GM12878 (cell line): Measurements from ENCODE around the gene SUPT3H. TPM values are rescaled to one million over a fixed set of nuclear protein-coding genes. Genes with fewer than 3 reads are reported as not detected.
A peak's percentile ranks its signal among the peaks of the same experiment; 100 is the strongest.

Experiments used
- ATAC-seq: fragments of 200-7000 bp; cut with Tn5 transposase; 3 replicates; pipeline ENCODE4 v1.9.1; 2020; ENCODE audit warnings: mild to moderate bottlenecking, moderate library complexity
- BruUV-seq: library from RNA; stranded (reverse); fragments of 400-500 nt; replicated peaks from 2 replicates; lab custom pipeline; 2021; lab: Mats Ljungman, UMichigan
- CTCF ChIA-PET: fragments of 300-600 bp; sonication (Branson Sonifier 250); formaldehyde crosslinking; extraction: SDS; loops from one replicate; lab custom pipeline; 2021; ENCODE audit warnings: inconsistent platforms; lab: Yijun Ruan, JAX
- POLR2A ChIA-PET: fragments of 350-600 bp; formaldehyde crosslinking; extraction: SDS; loops from one replicate; lab custom pipeline; 2021; ENCODE audit warnings: inconsistent platforms; lab: Charles Lee
- RAD21 ChIA-PET: fragments of 300-600 bp; sonication (Branson Sonifier 250); formaldehyde crosslinking; loops from one replicate; lab custom pipeline; 2023; ENCODE audit warnings: antibody characterized with exemption; ENCODE audit not compliant: unreplicated experiment; lab: Charles Lee
- SMC1A ChIA-PET: fragments of 300-600 bp; sonication (Branson Sonifier 250); formaldehyde crosslinking; loops from one replicate; lab custom pipeline; 2023; ENCODE audit not compliant: unreplicated experiment, uncharacterized antibody; lab: Charles Lee
- DNase-seq: peaks from one replicate; pipeline ENCODE4 v3.0.0-alpha.2; 2011; ENCODE audit warnings: low read depth, low spot score
- FAIRE-seq: peaks from 3 replicates; lab custom pipeline; 2011; peaks lifted over from hg19 to GRCh38; lab: Jason Lieb, UNC
- H2AFZ ChIP-seq: 2 replicates; pipeline ENCODE4 v1.6.0; 2011; ENCODE audit warnings: low read depth, low read length, control low read depth; ENCODE audit not compliant: control insufficient read depth
- H3K27ac ChIP-seq: 2 replicates; pipeline ENCODE4 v1.5.1; 2011; ENCODE audit warnings: control low read depth; ENCODE audit not compliant: control insufficient read depth, insufficient read depth
- H3K27me3 ChIP-seq, 2 experiments: replicated peaks in 1 of 2; 2 replicates each; pipeline versions ENCODE4 v1.6.0 to v1.6.1; 2011; ENCODE audit warnings: low read length in 1 of 2; ENCODE audit not compliant: control insufficient read depth in 2 of 2, insufficient read depth in 2 of 2
- H3K36me3 ChIP-seq, 2 experiments: 2 replicates each; pipeline ENCODE4 v1.5.1; 2011; ENCODE audit warnings: low read length in 1 of 2; ENCODE audit not compliant: control insufficient read depth in 2 of 2, insufficient read depth in 2 of 2
- H3K4me1 ChIP-seq: 2 replicates; pipeline ENCODE4 v1.6.1; 2011; ENCODE audit warnings: mild to moderate bottlenecking, low read length, moderate library complexity, mixed read lengths; ENCODE audit not compliant: control insufficient read depth, insufficient read depth
- H3K4me2 ChIP-seq: 2 replicates; pipeline ENCODE4 v1.6.0; 2011; ENCODE audit warnings: control low read depth; ENCODE audit not compliant: control insufficient read depth, insufficient read depth
- H3K4me3 ChIP-seq: fragments of 200-600 bp; sonication (generic); 2 replicates; pipeline ENCODE4 v1.5.1; 2016
- H3K79me2 ChIP-seq: 2 replicates; pipeline ENCODE4 v1.6.0; 2011; ENCODE audit warnings: low read length; ENCODE audit not compliant: control insufficient read depth, insufficient read depth
- H3K9ac ChIP-seq: 2 replicates; pipeline ENCODE4 v1.8.0; 2011; ENCODE audit warnings: low read length, control low read depth, mixed read lengths; ENCODE audit not compliant: control insufficient read depth, insufficient read depth
- H3K9me3 ChIP-seq: replicated peaks from 3 replicates; pipeline ENCODE4 v1.5.1; 2011; ENCODE audit warnings: mild to moderate bottlenecking, low read length; ENCODE audit not compliant: control insufficient read depth, insufficient read depth
- H4K20me1 ChIP-seq: 2 replicates; pipeline ENCODE4 v1.6.0; 2011; ENCODE audit not compliant: control insufficient read depth, insufficient read depth
- CBX3 ChIP-seq: fragments of 200-600 bp; sonication (generic); IDR thresholded peaks from 2 replicates; pipeline ENCODE4 v1.6.1; 2016; ENCODE audit warnings: low read depth, borderline replicate concordance
- EED ChIP-seq: sonication (generic); IDR thresholded peaks from 2 replicates; pipeline ENCODE4 v1.6.1; 2016; ENCODE audit warnings: antibody characterized with exemption, low read depth
- EP300 ChIP-seq, 2 experiments: fragments of 150-350 bp in 1 of 2; IDR thresholded peaks; 2 replicates each; pipeline ENCODE4 v1.6.1; 2011 to 2012; ENCODE audit warnings: low read depth in 2 of 2, low read length in 2 of 2, borderline replicate concordance in 1 of 2, improper control_type of control experiment in 1 of 2, inconsistent platforms in 1 of 2; ENCODE audit not compliant: control insufficient read depth in 1 of 2
- GABPA ChIP-seq: IDR thresholded peaks from 2 replicates; pipeline ENCODE4 v1.6.1; 2014; ENCODE audit warnings: antibody characterized with exemption, low read depth, mild to moderate bottlenecking, inconsistent platforms
- MEF2A ChIP-seq: IDR thresholded peaks from 2 replicates; pipeline ENCODE4 v1.6.1; 2011; ENCODE audit warnings: low read depth, mild to moderate bottlenecking, low read length, moderate library complexity; ENCODE audit not compliant: insufficient read depth
- MTA2 ChIP-seq: fragments of 450-650 bp; IDR thresholded peaks from 2 replicates; pipeline ENCODE4 v1.6.1; 2016; ENCODE audit warnings: low read depth, mild to moderate bottlenecking, moderate library complexity
- NFIC ChIP-seq: IDR thresholded peaks from 2 replicates; pipeline ENCODE4 v1.6.1; 2012; ENCODE audit warnings: low read depth, mild to moderate bottlenecking, inconsistent platforms, low read length, moderate library complexity
- NFXL1 ChIP-seq: fragments of 450-650 bp; IDR thresholded peaks from 2 replicates; pipeline ENCODE4 v1.6.1; 2017; ENCODE audit warnings: antibody characterized with exemption, mild to moderate bottlenecking, borderline replicate concordance
- NFYA ChIP-seq: IDR thresholded peaks from 2 replicates; pipeline ENCODE4 v1.6.1; 2011; ENCODE audit warnings: low read depth, mild to moderate bottlenecking, low read length, improper control_type of control experiment, borderline replicate concordance
- NR2C1 ChIP-seq: fragments of 450-650 bp; IDR thresholded peaks from 2 replicates; pipeline ENCODE4 v1.6.1; 2017; ENCODE audit warnings: antibody characterized with exemption, mild to moderate bottlenecking, moderate library complexity
- NR2F1 ChIP-seq: fragments of 450-650 bp; conservative IDR thresholded peaks from 2 replicates; pipeline ENCODE4 v1.6.1; 2017; ENCODE audit warnings: mild to moderate bottlenecking
- RELA ChIP-seq: fragments of 450-650 bp; IDR thresholded peaks from 2 replicates; pipeline ENCODE4 v1.8.0; 2014; ENCODE audit warnings: borderline replicate concordance; ENCODE audit not compliant: partially characterized antibody
- SMAD5 ChIP-seq: IDR thresholded peaks from 2 replicates; pipeline ENCODE4 v1.6.1; 2016; ENCODE audit warnings: antibody characterized with exemption, low read depth
- SUZ12 ChIP-seq: fragments of 200-600 bp; sonication (generic); IDR thresholded peaks from one replicate; pipeline ENCODE4 v1.6.1; 2018; ENCODE audit warnings: antibody characterized with exemption, mild to moderate bottlenecking; ENCODE audit not compliant: unreplicated experiment
- WGBS: methylation state at CpG from one replicate; pipeline ENCODE4 v1.1.6; 2016; ENCODE audit warnings: low lambda C conversion rate; ENCODE audit not compliant: insufficient replicate concordance, insufficient coverage; ENCODE audit errors: missing lambda C conversion rate; 5-methylcytosine and 5-hydroxymethylcytosine counted together
- in situ Hi-C: fragments of 300-500 bp; cut with MboI; formaldehyde crosslinking; loops from 9 replicates; pipeline ENCODE4 v1.14.3; 2018; ENCODE audit warnings: mixed read lengths
- intact Hi-C: fragments of 100-400 bp; cut with micrococcal nuclease; formaldehyde crosslinking; loops from one replicate; pipeline ENCODE4 v1.14.2; 2022; ENCODE audit not compliant: unreplicated experiment
- polyA plus RNA-seq, 11 experiments: library from polyadenylated mRNA; depleted of rRNA in 4 of 11; unstranded in 6 of 11; stranded (reverse) in 5 of 11; fragments of >200 nt; fragmentation: Nextera tagmentation in 4 of 11; fragmentation: Illumina TruSeq in 1 of 11; extraction: Ambion mirVana in 4 of 11; extraction: Trizol in 1 of 11; gene quantifications; 1 replicate in 1 of 11; 2 replicates in 10 of 11; pipeline versions ENCODE4 v1.2.1 to v1.2.3, GENCODE V29; 2011 to 2016; ENCODE audit warnings: inconsistent platforms in 2 of 11, missing spikeins in 2 of 11, low read depth in 1 of 11
- total RNA-seq, 4 experiments: library from RNA; depleted of rRNA in 3 of 4; stranded (reverse); fragments of >200 nt in 3 of 4; fragmentation: Illumina TruSeq in 1 of 4; extraction: Trizol in 1 of 4; gene quantifications; 2 replicates each; pipeline versions ENCODE4 v1.2.1 to v1.2.3, GENCODE V29; 2013 to 2021
- TF ChIP-seq, protein P1 (sequence below): fragments of 450-650 bp; IDR thresholded peaks from 2 replicates; pipeline ENCODE4 v1.6.1; 2017; ENCODE audit warnings: mild to moderate bottlenecking
- TF ChIP-seq, protein P2 (sequence below): IDR thresholded peaks from 2 replicates; pipeline ENCODE4 v1.6.1; 2012; ENCODE audit warnings: low read depth, low read length, improper control_type of control experiment
- TF ChIP-seq, protein P3 (sequence below): fragments of 450-650 bp; IDR thresholded peaks from 2 replicates; pipeline ENCODE4 v1.6.1; 2017; ENCODE audit warnings: mild to moderate bottlenecking, low read depth, inconsistent platforms; ENCODE audit not compliant: poor library complexity, severe bottlenecking
- TF ChIP-seq, protein P4 (sequence below): fragments of 450-650 bp; IDR thresholded peaks from 2 replicates; pipeline ENCODE4 v1.6.1; 2017; ENCODE audit warnings: antibody characterized with exemption, mild to moderate bottlenecking, moderate library complexity

The SUPT3H gene
- total and polyA plus RNA-seq, 10 of the 15 experiments (the other 5 are each of a cell fraction or from before 2014, with no cell fraction given) = 0.51 to 3.7 (median 2.0) TPM

DNA sequence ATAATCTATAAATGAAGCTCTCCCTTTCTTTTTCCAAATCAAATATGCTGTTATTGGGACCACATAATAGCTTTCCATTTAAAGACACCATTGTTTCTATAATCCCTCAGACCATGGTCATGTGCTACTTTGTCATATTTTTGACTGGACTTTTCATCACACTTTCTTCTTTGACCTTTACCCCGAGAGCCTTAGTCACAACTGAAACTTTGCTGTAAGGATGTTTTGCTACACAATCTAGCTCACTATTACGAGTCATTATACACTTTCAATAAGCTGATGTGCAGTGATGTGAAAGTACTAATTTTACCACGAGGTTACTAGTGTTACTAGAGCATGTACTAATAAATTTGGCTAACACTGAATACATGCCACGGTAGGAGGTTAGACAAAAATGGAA lies 416.8 kb downstream of the SUPT3H start:
- H3K36me3 ChIP-seq = no peaks in the 10 kb centered on the region
- ChIA-PET CTCF (no interaction called here), RAD21 (interaction anchor here (1.1 kb wide), 1 partner anchor 93 kb away, joined by 4 read pairs; no protein-coding TSS in a partner anchor), SMC1A (interaction anchor here (0.7 to 1.3 kb wide), 8 partner anchors 9 to 348 kb away, joined by 3 to 5 read pairs (median 3); no protein-coding TSS in a partner anchor), POLR2A (no interaction called here)
- no peaks in the 10 kb centered on the region for H3K27me3 ChIP-seq
- FAIRE-seq (peak; percentile 7), ATAC-seq (peak; percentile 83), DNase-seq (peak; percentile 20)
- no peaks in the 10 kb centered on the region for H4K20me1 ChIP-seq
- no peak overlapping the region for H2AFZ ChIP-seq
- H3K4me1 ChIP-seq = no peaks in the 10 kb centered on the region
- H3K9ac ChIP-seq = no peak overlapping the region
- no peaks in the 10 kb centered on the region for H3K79me2 ChIP-seq
- in situ Hi-C loops = no loop called here
- no peaks in the 10 kb centered on the region for H3K9me3 ChIP-seq
- intact Hi-C loops = no loop called here
- no peak overlapping the region for H3K4me2 ChIP-seq
- no peak overlapping the region for H3K4me3 ChIP-seq
- H3K27ac ChIP-seq = no peak overlapping the region
- no TSS peak for BruUV-seq
- 8% methylated on average over 4 of the region's 4 CpGs for WGBS
- TF ChIP-seq NFXL1 (no peak), EP300 (IDR thresholded peaks at IDR 0.05; ENCODE audit: borderline replicate concordance in 1 of 2, control insufficient read depth in 1 of 2, low read depth in 2 of 2, low read length in 2 of 2) (0 out of 4 replicates have a peak, but pooled peaks of 1 of the 2 experiments have one; percentile 10), SMAD5 (no peak), RELA (no peak), NR2F1 (peak; percentile 64), MEF2A (no peak), SUZ12 (no peak), CBX3 (no peak), NFIC (no peak), MTA2 (peak; percentile 32; the same call in 1 of the 2 replicates), NFYA (no peak), EED (no peak), GABPA (no peak), NR2C1 (0 out of 2 replicates have a peak, but pooled peaks have one; percentile 37)
- TF ChIP-seq, protein P1, sequence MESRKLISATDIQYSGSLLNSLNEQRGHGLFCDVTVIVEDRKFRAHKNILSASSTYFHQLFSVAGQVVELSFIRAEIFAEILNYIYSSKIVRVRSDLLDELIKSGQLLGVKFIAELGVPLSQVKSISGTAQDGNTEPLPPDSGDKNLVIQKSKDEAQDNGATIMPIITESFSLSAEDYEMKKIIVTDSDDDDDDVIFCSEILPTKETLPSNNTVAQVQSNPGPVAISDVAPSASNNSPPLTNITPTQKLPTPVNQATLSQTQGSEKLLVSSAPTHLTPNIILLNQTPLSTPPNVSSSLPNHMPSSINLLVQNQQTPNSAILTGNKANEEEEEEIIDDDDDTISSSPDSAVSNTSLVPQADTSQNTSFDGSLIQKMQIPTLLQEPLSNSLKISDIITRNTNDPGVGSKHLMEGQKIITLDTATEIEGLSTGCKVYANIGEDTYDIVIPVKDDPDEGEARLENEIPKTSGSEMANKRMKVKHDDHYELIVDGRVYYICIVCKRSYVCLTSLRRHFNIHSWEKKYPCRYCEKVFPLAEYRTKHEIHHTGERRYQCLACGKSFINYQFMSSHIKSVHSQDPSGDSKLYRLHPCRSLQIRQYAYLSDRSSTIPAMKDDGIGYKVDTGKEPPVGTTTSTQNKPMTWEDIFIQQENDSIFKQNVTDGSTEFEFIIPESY = no peak
- TF ChIP-seq, protein P2, sequence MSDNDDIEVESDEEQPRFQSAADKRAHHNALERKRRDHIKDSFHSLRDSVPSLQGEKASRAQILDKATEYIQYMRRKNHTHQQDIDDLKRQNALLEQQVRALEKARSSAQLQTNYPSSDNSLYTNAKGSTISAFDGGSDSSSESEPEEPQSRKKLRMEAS = no peak
- TF ChIP-seq, protein P3, sequence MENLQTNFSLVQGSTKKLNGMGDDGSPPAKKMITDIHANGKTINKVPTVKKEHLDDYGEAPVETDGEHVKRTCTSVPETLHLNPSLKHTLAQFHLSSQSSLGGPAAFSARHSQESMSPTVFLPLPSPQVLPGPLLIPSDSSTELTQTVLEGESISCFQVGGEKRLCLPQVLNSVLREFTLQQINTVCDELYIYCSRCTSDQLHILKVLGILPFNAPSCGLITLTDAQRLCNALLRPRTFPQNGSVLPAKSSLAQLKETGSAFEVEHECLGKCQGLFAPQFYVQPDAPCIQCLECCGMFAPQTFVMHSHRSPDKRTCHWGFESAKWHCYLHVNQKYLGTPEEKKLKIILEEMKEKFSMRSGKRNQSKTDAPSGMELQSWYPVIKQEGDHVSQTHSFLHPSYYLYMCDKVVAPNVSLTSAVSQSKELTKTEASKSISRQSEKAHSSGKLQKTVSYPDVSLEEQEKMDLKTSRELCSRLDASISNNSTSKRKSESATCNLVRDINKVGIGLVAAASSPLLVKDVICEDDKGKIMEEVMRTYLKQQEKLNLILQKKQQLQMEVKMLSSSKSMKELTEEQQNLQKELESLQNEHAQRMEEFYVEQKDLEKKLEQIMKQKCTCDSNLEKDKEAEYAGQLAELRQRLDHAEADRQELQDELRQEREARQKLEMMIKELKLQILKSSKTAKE = no peak
- TF ChIP-seq, protein P4, sequence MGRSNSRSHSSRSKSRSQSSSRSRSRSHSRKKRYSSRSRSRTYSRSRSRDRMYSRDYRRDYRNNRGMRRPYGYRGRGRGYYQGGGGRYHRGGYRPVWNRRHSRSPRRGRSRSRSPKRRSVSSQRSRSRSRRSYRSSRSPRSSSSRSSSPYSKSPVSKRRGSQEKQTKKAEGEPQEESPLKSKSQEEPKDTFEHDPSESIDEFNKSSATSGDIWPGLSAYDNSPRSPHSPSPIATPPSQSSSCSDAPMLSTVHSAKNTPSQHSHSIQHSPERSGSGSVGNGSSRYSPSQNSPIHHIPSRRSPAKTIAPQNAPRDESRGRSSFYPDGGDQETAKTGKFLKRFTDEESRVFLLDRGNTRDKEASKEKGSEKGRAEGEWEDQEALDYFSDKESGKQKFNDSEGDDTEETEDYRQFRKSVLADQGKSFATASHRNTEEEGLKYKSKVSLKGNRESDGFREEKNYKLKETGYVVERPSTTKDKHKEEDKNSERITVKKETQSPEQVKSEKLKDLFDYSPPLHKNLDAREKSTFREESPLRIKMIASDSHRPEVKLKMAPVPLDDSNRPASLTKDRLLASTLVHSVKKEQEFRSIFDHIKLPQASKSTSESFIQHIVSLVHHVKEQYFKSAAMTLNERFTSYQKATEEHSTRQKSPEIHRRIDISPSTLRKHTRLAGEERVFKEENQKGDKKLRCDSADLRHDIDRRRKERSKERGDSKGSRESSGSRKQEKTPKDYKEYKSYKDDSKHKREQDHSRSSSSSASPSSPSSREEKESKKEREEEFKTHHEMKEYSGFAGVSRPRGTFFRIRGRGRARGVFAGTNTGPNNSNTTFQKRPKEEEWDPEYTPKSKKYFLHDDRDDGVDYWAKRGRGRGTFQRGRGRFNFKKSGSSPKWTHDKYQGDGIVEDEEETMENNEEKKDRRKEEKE = no peak
